Ovary (tissue), 3 donors: ENCODE data around the gene SPINK9.

Experiments
- EP300 ChIP-seq: sonication (generic); formaldehyde crosslinking; IDR thresholded peaks from one replicate; pipeline ENCODE4 v1.6.1; 2017; ENCODE audit warnings: antibody characterized with exemption
- POLR2A ChIP-seq: fragments of 450-650 bp; IDR thresholded peaks from one replicate; pipeline ENCODE4 v1.6.1; 2017; ENCODE audit warnings: antibody characterized with exemption, mild to moderate bottlenecking, moderate library complexity
- TF ChIP-seq, protein P1 (sequence below), 3 donors: fragments of 450-650 bp in 2 of 3; fragments of 200-600 bp in 1 of 3; IDR thresholded peaks; one replicate each; pipeline versions ENCODE4 v1.5.1 to v1.8.0; 2016 to 2022; ENCODE audit warnings: antibody characterized with exemption in 3 of 3, mild to moderate bottlenecking in 1 of 3
- donor health status: DM: no; HTN: no; CAD: no.

DNA sequence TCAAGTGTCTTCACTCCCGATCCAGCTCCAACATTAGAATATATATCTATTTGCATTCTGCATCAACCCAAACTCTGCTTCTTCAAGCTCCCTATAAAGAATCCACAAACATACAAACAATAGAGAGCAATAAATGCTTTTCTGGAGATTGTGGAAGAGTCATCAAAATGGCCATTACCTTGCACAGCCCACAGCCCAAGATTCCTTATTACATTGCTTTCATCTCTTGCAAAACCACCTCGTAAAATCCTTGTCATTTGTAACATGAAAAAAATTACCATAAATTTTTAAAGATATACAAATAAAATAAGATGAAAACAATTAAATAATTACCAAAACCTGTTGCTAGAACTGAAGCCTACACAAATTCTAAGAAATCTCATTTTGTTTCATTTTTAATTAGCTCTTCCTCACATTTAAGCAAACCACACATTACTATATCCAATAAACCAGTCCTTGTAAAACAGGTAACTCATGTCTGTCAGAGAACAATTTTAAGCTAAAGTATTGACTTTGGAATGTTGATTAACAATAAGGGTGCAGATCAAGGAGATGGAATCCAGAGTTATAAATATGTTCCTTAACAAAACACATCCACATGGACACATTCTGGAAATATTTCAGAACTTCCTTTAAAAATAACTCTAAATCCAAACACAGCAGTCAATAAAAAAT, 7.1 kb downstream of the SPINK9 start:
- TF ChIP-seq, protein P1, sequence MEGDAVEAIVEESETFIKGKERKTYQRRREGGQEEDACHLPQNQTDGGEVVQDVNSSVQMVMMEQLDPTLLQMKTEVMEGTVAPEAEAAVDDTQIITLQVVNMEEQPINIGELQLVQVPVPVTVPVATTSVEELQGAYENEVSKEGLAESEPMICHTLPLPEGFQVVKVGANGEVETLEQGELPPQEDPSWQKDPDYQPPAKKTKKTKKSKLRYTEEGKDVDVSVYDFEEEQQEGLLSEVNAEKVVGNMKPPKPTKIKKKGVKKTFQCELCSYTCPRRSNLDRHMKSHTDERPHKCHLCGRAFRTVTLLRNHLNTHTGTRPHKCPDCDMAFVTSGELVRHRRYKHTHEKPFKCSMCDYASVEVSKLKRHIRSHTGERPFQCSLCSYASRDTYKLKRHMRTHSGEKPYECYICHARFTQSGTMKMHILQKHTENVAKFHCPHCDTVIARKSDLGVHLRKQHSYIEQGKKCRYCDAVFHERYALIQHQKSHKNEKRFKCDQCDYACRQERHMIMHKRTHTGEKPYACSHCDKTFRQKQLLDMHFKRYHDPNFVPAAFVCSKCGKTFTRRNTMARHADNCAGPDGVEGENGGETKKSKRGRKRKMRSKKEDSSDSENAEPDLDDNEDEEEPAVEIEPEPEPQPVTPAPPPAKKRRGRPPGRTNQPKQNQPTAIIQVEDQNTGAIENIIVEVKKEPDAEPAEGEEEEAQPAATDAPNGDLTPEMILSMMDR (IDR thresholded peaks at IDR 0.05) = no peak
- TF ChIP-seq EP300 (no peak), POLR2A (no peak)
